Measurements from ENCODE around the gene SOS2. TPM values are rescaled to one million over a fixed set of nuclear protein-coding genes. Genes with fewer than 3 reads are reported as not detected.

SOS2 gene
- total RNA-seq, 1 experiment from 2014 or later: 9.4 TPM

- Histone ChIP-seq H2BK12ac (ENCODE audit: insufficient read length, low read depth, low read length) (no peak overlapping the region), H4K8ac (replicated peaks; ENCODE audit: insufficient read length, low read depth, low read length) (no peak overlapping the region), H2BK20ac (ENCODE audit: low read depth, low read length, poor library complexity, severe bottlenecking) (no peak overlapping the region), H3T11ph (ENCODE audit: low read length) (no peak overlapping the region), H2AFZ (ENCODE audit: low read length) (no peak overlapping the region), H3K27me3 (ENCODE audit: insufficient read depth, low read length) (no peaks in the 10 kb centered on the region), H2BK120ac (ENCODE audit: low read depth, low read length, poor library complexity, severe bottlenecking) (no peak overlapping the region), H4K20me1 (ENCODE audit: control insufficient read depth, insufficient read depth, insufficient read length) (no peaks in the 10 kb centered on the region), H3K14ac (ENCODE audit: insufficient read depth, low read length) (no peak overlapping the region), H3K79me2 (ENCODE audit: insufficient read depth, low read length) (no peaks in the 10 kb centered on the region; the same call in 1 of the 2 replicates), H3K4me2 (ENCODE audit: insufficient read depth, insufficient read length, low read length) (no peak overlapping the region), H3K27ac (ENCODE audit: insufficient read length, low read depth, low read length) (no peak overlapping the region), H2AK5ac (ENCODE audit: insufficient read length, low read length) (no peak overlapping the region), H2BK15ac (ENCODE audit: low read depth, low read length) (no peak overlapping the region), H3K9me3 (ENCODE audit: control insufficient read depth, low read depth, low read length) (no peaks in the 10 kb centered on the region), H3K56ac (ENCODE audit: insufficient read length, low read depth, low read length) (no peak overlapping the region), H4K91ac (ENCODE audit: insufficient read length, low read depth, low read length) (no peak overlapping the region), H2BK5ac (ENCODE audit: insufficient read length, low read length) (no peak overlapping the region), H3K23ac (ENCODE audit: insufficient read length, low read depth, low read length) (no peak overlapping the region), H4K5ac (ENCODE audit: insufficient read length, low read depth, low read length) (no peak overlapping the region), H3K4ac (ENCODE audit: low read depth, low read length) (no peak overlapping the region), H3K18ac (ENCODE audit: insufficient read length, low read depth, low read length) (no peak overlapping the region), H3K4me1 (ENCODE audit: insufficient read depth, low read length) (no peaks in the 10 kb centered on the region; the same call in 1 of the 2 replicates), H3K9ac (ENCODE audit: extremely low read depth, insufficient read length, low read length) (no peak overlapping the region), H3K23me2 (ENCODE audit: insufficient read length, low read depth, low read length, poor library complexity, severe bottlenecking) (no peaks in the 10 kb centered on the region), H3K79me1 (ENCODE audit: insufficient read depth, low read depth, low read length, poor library complexity, severe bottlenecking) (no peaks in the 10 kb centered on the region)
- Mint-ChIP-seq H3K36me3 (ENCODE audit: insufficient read depth in 1 of 3, low read depth in 3 of 3) (no peaks in the 10 kb centered on the region), H3K4me1 (peaks cover 10 to 12% of the 10 kb centered on the region in 2 experiments), H3K27me3 (ENCODE audit: low read depth) (no peaks in the 10 kb centered on the region; the same call in 1 of the 2 replicates), H3K9me3 (no peaks in the 10 kb centered on the region), H3K27ac (no peak overlapping the region), H3K4me3 (no peak overlapping the region)
- WGBS (ENCODE audit: extremely low coverage, insufficient read length, low lambda C conversion rate): no CpG with 5 or more reads among the region's 11 CpGs
- no peak for DNase-seq
- 0 out of 3 replicates have a peak, but pooled peaks have one; percentile 9 for TF ChIP-seq CTCF (conservative IDR thresholded peaks at IDR 0.05)
Measured at GRCh38 chr14:50094056-50094755, 137.2 kb downstream of the SOS2 start.

Measured in H9 (cell line).